Erythroblast (primary cell): ENCODE results near the gene SERPINF2.
"Not testable (repeated sequence)": the region's sequence is repeated elsewhere in the genome, so short reads cannot be mapped to it uniquely, and the experiment has no call there.

ENCODE experiments used
- GATA1 ChIP-seq: IDR thresholded peaks from 2 replicates; pipeline ENCODE4 v1.6.1; 2011; ENCODE audit warnings: low read depth, mild to moderate bottlenecking, control low read depth, low read length, moderate library complexity
- POLR2A ChIP-seq: IDR thresholded peaks from 2 replicates; pipeline ENCODE4 v1.6.1; 2011; ENCODE audit warnings: mild to moderate bottlenecking, low read length

DNA sequence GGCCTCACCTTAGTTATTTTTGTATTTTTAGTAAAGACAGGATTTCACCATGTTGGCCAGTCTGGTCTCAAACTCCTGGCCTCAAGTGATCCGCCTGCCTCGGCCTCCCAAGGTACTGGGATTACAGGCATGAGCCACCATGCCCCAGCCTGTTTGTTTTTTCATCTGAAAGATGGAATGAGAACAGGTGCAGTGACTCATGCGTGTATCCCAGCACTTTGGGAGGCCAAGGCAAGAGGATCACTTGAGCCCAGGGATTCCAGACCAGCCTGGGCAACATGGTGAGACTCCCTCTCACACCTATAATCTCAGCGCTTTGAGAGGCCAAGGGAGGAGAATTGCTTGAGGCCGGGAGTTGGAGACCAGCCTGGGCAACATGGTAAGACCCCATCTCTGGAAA, 42.8 kb upstream of the SERPINF2 start:
- TF ChIP-seq POLR2A, GATA1: not testable (repeated sequence)
